Measurements from ENCODE around the gene SLC6A19.

Gene SLC6A19

GRCh38 chr5:1215320-1216096, 14.1 kb downstream of the SLC6A19 start:
- H3K4me3 ChIP-seq (ENCODE audit: low read length): no peak overlapping the region
- no peak for TF ChIP-seq CTCF (IDR thresholded peaks at IDR 0.05; ENCODE audit: insufficient read depth, low read depth, low read length, missing control alignments)
- no peak for DNase-seq (ENCODE audit: low read depth)

DNA sequence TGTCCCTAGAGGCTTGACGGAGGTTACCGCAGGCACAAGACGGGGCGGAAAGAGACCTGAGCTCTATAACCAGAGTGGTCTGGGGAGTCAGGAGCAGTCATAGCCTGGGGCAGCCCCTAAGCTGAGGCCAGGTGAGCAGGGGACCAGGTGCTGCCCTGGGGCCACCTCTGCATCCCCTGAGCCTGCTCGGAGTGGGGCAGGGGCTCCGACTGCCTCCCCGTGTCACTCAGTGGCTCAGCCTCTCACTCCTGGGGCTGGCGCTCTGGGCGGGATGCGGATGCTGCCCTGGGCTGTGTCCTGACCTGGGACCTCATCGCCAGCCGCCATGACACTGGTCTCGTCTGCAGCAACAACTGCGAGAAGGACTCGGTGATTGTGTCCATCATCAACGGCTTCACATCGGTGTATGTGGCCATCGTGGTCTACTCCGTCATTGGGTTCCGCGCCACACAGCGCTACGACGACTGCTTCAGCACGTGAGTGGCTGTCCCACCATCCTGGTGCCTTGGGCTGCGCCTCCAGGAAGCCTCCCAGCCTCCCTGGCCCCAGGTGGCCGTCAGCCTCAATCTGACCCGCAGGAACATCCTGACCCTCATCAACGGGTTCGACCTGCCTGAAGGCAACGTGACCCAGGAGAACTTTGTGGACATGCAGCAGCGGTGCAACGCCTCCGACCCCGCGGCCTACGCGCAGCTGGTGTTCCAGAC, 15.0 kb downstream of the SLC6A19 start:
- TF ChIP-seq CTCF (IDR thresholded peaks at IDR 0.05; ENCODE audit: insufficient read depth, low read depth, low read length, missing control alignments): no peak
- no peak overlapping the region for H3K4me3 ChIP-seq (ENCODE audit: low read length)
- DNase-seq (ENCODE audit: low read depth): no peak

DNA sequence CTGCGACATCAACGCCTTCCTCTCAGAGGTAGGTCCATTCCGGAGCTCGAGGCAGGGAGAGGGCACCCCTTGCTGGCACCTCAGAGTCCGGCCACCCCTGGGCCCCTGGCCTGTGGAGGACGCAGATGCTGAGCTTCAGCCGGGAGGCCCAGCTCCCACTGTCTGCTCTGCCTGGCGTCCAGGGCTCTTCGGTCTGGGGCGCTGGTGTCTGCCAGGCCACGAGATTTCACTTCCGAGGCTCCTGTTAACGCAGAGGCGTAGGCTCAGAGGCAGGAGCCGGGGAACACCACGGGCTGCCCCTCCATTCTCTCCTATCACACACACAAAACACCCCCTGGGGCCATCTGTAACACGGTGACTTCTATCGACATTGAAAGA, 15.5 kb downstream of the SLC6A19 start:
- TF ChIP-seq CTCF (IDR thresholded peaks at IDR 0.05; ENCODE audit: insufficient read depth, low read depth, low read length, missing control alignments): no peak
- no peak overlapping the region for H3K4me3 ChIP-seq (ENCODE audit: low read length)
- DNase-seq (ENCODE audit: low read depth): no peak

GRCh38 chr5:1217596-1218206, 16.3 kb downstream of the SLC6A19 start:
- no peak for TF ChIP-seq CTCF (IDR thresholded peaks at IDR 0.05; ENCODE audit: insufficient read depth, low read depth, low read length, missing control alignments)
- no peak for DNase-seq (ENCODE audit: low read depth)
- H3K4me3 ChIP-seq (ENCODE audit: low read length): no peak overlapping the region

DNA sequence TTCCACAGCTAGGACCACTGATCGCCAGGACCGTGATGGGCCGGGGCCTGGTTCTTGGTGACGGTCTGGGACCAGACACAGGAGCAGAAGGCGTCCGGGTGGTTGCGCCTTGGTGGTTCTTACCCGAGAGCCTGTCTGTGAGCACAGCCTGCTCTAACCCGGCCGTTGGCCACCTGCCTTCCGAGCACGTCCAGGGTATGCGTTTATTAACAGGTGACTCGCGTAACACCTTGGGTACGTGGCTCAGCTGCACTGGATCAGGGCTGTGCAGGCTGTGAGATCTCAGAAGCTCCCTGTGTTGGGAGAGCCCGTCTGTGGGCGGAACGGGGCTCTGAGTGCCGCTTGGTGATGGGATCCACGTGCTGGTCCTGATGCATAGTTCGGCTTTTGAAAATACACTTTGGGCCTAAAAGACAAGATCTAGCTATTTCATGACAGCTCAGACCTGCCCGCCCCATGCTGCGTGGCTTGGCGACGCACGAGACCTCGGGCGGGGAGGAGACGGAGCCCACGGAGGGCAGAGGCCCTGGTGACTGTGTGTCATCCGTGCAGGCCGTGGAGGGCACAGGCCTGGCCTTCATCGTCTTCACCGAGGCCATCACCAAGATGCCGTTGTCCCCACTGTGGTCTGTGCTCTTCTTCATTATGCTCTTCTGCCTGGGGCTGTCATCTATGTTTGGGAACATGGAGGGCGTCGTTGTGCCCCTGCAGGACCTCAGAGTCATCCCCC, 17.1 kb downstream of the SLC6A19 start:
- H3K4me3 ChIP-seq (ENCODE audit: low read length): no peak overlapping the region
- TF ChIP-seq CTCF (IDR thresholded peaks at IDR 0.05; ENCODE audit: insufficient read depth, low read depth, low read length, missing control alignments): no peak
- DNase-seq (ENCODE audit: low read depth): no peak

- no peak for TF ChIP-seq CTCF (IDR thresholded peaks at IDR 0.05; ENCODE audit: insufficient read depth, low read depth, low read length, missing control alignments)
- DNase-seq (ENCODE audit: low read depth): no peak
- no peak overlapping the region for H3K4me3 ChIP-seq (ENCODE audit: low read length)
These were observed 17.8 kb downstream of the SLC6A19 start for GRCh38 chr5:1219098-1219767.

All from epithelial cell of esophagus (primary cell).